IMR-90 (cell line): ENCODE measurements around the gene CCDC85B. TPM values are rescaled to one million over a fixed set of nuclear protein-coding genes. Genes with fewer than 3 reads are reported as not detected.
A peak's percentile ranks its signal among the peaks of the same experiment; 100 is the strongest.

Experiments used
- ATAC-seq: fragments of 200-7000 bp; cut with Tn5 transposase; 2 replicates; pipeline ENCODE4 v1.9.1; 2020; ENCODE audit warnings: low read depth, mild to moderate bottlenecking, moderate library complexity
- BruUV-seq: library from RNA; stranded (reverse); fragments of 400-500 nt; replicated peaks from 2 replicates; lab custom pipeline; 2021; lab: Mats Ljungman, UMichigan
- CTCF ChIA-PET: fragments of 300-600 bp; formaldehyde crosslinking; extraction: SDS; loops from one replicate; lab custom pipeline; 2021; ENCODE audit warnings: antibody characterized with exemption; lab: Yijun Ruan, JAX
- POLR2A ChIA-PET: fragments of 300-600 bp; sonication (Branson Sonifier 250); formaldehyde crosslinking; loops from one replicate; lab custom pipeline; 2022; ENCODE audit warnings: antibody characterized with exemption; ENCODE audit not compliant: unreplicated experiment; lab: Charles Lee
- DNase-seq: peaks from one replicate; pipeline ENCODE4 v3.0.0; 2013
- H2AFZ ChIP-seq: replicated peaks from 2 replicates; pipeline ENCODE3; 2013; ENCODE audit warnings: low read length, mild to moderate bottlenecking; ENCODE audit not compliant: poor library complexity
- H2AK5ac ChIP-seq: 2 replicates; pipeline ENCODE4 v1.6.1; 2013; ENCODE audit warnings: low read depth, low read length, inconsistent platforms
- H2AK9ac ChIP-seq: replicated peaks from 2 replicates; pipeline ENCODE3; 2013; ENCODE audit warnings: mild to moderate bottlenecking, low read depth, low read length, moderate library complexity; ENCODE audit not compliant: poor library complexity
- H2BK120ac ChIP-seq: 2 replicates; pipeline ENCODE4 v1.6.1; 2013; ENCODE audit warnings: low read depth, low read length, inconsistent platforms
- H2BK15ac ChIP-seq: 3 replicates; pipeline ENCODE4 v1.6.1; 2013; ENCODE audit warnings: low read depth, low read length, inconsistent platforms
- H2BK20ac ChIP-seq: 2 replicates; pipeline ENCODE4 v1.6.1; 2013; ENCODE audit warnings: low read depth, mild to moderate bottlenecking, inconsistent platforms, low read length, moderate library complexity
- H2BK5ac ChIP-seq: 2 replicates; pipeline ENCODE4 v1.6.1; 2013; ENCODE audit warnings: mild to moderate bottlenecking, low read depth, low read length, inconsistent platforms; ENCODE audit not compliant: poor library complexity, severe bottlenecking
- H3K14ac ChIP-seq: replicated peaks from 2 replicates; pipeline ENCODE4 v1.6.1; 2013; ENCODE audit warnings: low read depth, low read length, inconsistent platforms
- H3K18ac ChIP-seq: 2 replicates; pipeline ENCODE4 v1.6.1; 2013; ENCODE audit warnings: low read depth, low read length, control low read depth
- H3K23ac ChIP-seq: 2 replicates; pipeline ENCODE4 v1.6.1; 2013; ENCODE audit warnings: low read depth, low read length, inconsistent platforms
- H3K27ac ChIP-seq: 2 replicates; pipeline ENCODE4 v1.5.1; 2013; ENCODE audit warnings: mild to moderate bottlenecking, control low read depth, low read length; ENCODE audit not compliant: insufficient read depth
- H3K27me3 ChIP-seq: 2 replicates; pipeline ENCODE4 v1.6.1; 2013; ENCODE audit warnings: low read length; ENCODE audit not compliant: control insufficient read depth, insufficient read depth
- H3K36me3 ChIP-seq: 2 replicates; pipeline ENCODE4 v1.6.1; 2013; ENCODE audit warnings: low read length, mixed read lengths; ENCODE audit not compliant: control insufficient read depth, insufficient read depth
- H3K4ac ChIP-seq: 2 replicates; pipeline ENCODE4 v1.6.1; 2013; ENCODE audit warnings: low read depth, low read length, inconsistent platforms
- H3K4me1 ChIP-seq: 2 replicates; pipeline ENCODE4 v1.6.1; 2013; ENCODE audit warnings: low read length, mixed read lengths; ENCODE audit not compliant: control insufficient read depth, insufficient read depth
- H3K4me2 ChIP-seq: 2 replicates; pipeline ENCODE4 v1.6.1; 2013; ENCODE audit warnings: low read depth, mild to moderate bottlenecking, control low read depth, low read length, moderate library complexity
- H3K4me3 ChIP-seq: 2 replicates; pipeline ENCODE4 v1.5.1; 2013; ENCODE audit warnings: low read depth, mild to moderate bottlenecking, control low read depth, low read length, moderate library complexity; ENCODE audit not compliant: insufficient read depth
- H3K56ac ChIP-seq: 2 replicates; pipeline ENCODE4 v1.6.1; 2013; ENCODE audit warnings: low read length, inconsistent platforms; ENCODE audit not compliant: insufficient read depth; ENCODE audit errors: extremely low read depth
- H3K79me1 ChIP-seq, 2 experiments: 2 replicates each; pipeline ENCODE4 v1.6.1; 2013; ENCODE audit warnings: low read length in 2 of 2, inconsistent platforms in 1 of 2, low read depth in 1 of 2
- H3K9ac ChIP-seq: 2 replicates; pipeline ENCODE4 v1.6.1; 2013; ENCODE audit warnings: low read depth, low read length, control low read depth
- H3K9me1 ChIP-seq: 2 replicates; pipeline ENCODE4 v1.6.1; 2013; ENCODE audit warnings: low read length, inconsistent platforms; ENCODE audit not compliant: insufficient read depth
- H3K9me3 ChIP-seq: 2 replicates; pipeline ENCODE4 v1.6.1; 2013; ENCODE audit warnings: low read length; ENCODE audit not compliant: control insufficient read depth, insufficient read depth
- H4K20me1 ChIP-seq: 2 replicates; pipeline ENCODE4 v1.6.1; 2013; ENCODE audit warnings: low read length, inconsistent platforms; ENCODE audit not compliant: insufficient read depth
- H4K5ac ChIP-seq: 2 replicates; pipeline ENCODE4 v1.6.1; 2013; ENCODE audit warnings: mild to moderate bottlenecking, low read depth, low read length, control low read depth
- H4K8ac ChIP-seq, 2 experiments: 2 replicates each; pipeline ENCODE4 v1.6.1; 2013; ENCODE audit warnings: low read depth in 2 of 2, low read length in 2 of 2, control low read depth in 1 of 2, inconsistent platforms in 1 of 2
- H4K91ac ChIP-seq: 2 replicates; pipeline ENCODE4 v1.6.1; 2013; ENCODE audit warnings: low read depth, low read length, inconsistent platforms; ENCODE audit not compliant: insufficient read depth
- CEBPB ChIP-seq: IDR thresholded peaks from 2 replicates; pipeline ENCODE4 v1.6.1; 2012; ENCODE audit warnings: low read depth, low read length, improper control_type of control experiment
- CHD1 ChIP-seq: IDR thresholded peaks from 2 replicates; pipeline ENCODE4 v1.6.1; 2012; ENCODE audit warnings: low read depth, low read length, improper control_type of control experiment
- CTCF ChIP-seq: conservative IDR thresholded peaks from 2 replicates; pipeline ENCODE4 v1.5.1; 2012; ENCODE audit warnings: mild to moderate bottlenecking, low read depth, low read length, improper control_type of control experiment
- FOS ChIP-seq: fragments of 150-350 bp; IDR thresholded peaks from 2 replicates; pipeline ENCODE4 v1.6.1; 2016; ENCODE audit warnings: low read depth, low read length
- MAZ ChIP-seq: IDR thresholded peaks from 2 replicates; pipeline ENCODE4 v1.6.1; 2012; ENCODE audit warnings: low read depth, mild to moderate bottlenecking, low read length, improper control_type of control experiment, moderate library complexity, borderline replicate concordance
- MXI1 ChIP-seq: IDR thresholded peaks from 2 replicates; pipeline ENCODE4 v1.6.1; 2012; ENCODE audit warnings: low read depth, mild to moderate bottlenecking, low read length, moderate library complexity, borderline replicate concordance
- NFE2L2 ChIP-seq: fragments of 150-350 bp; IDR thresholded peaks from 2 replicates; pipeline ENCODE4 v1.6.1; 2016; ENCODE audit warnings: low read depth, mild to moderate bottlenecking, low read length
- POLR2A ChIP-seq: IDR thresholded peaks from 2 replicates; pipeline ENCODE4 v1.6.1; 2012; ENCODE audit warnings: mild to moderate bottlenecking, low read depth, low read length
- RCOR1 ChIP-seq: IDR thresholded peaks from 2 replicates; pipeline ENCODE4 v1.6.1; 2012; ENCODE audit warnings: mild to moderate bottlenecking, low read length, improper control_type of control experiment; ENCODE audit not compliant: insufficient replicate concordance
- RFX5 ChIP-seq: IDR thresholded peaks from 2 replicates; pipeline ENCODE4 v1.8.0; 2012; ENCODE audit warnings: low read depth, mild to moderate bottlenecking, low read length, moderate library complexity
- SMC3 ChIP-seq: fragments of 150-350 bp; IDR thresholded peaks from 2 replicates; pipeline ENCODE4 v1.6.1; 2016; ENCODE audit warnings: low read depth, mild to moderate bottlenecking, antibody characterized with exemption, low read length, moderate library complexity
- WGBS, 2 experiments: methylation state at CpG; one replicate each; pipeline versions ENCODE4 v1.1.5 to v1.1.7; 2013; ENCODE audit warnings: missing lambda C conversion rate in 2 of 2; ENCODE audit not compliant: insufficient read length in 1 of 2; ENCODE audit errors: extremely low coverage in 2 of 2; 5-methylcytosine and 5-hydroxymethylcytosine counted together
- dilution Hi-C: fragments of 300-500 bp; cut with HindIII; formaldehyde crosslinking; loops from one replicate; pipeline ENCODE4 v1.14.3; 2018; ENCODE audit warnings: low sequenced_read_pairs; ENCODE audit not compliant: unreplicated experiment
- in situ Hi-C: fragments of 300-500 bp; cut with MboI; formaldehyde crosslinking; loops from 3 replicates; pipeline ENCODE4 v1.14.3; 2019; ENCODE audit warnings: low sequenced_read_pairs, inconsistent platforms, mixed read lengths
- intact Hi-C: fragments of 100-400 bp; cut with micrococcal nuclease; formaldehyde crosslinking; loops from 2 replicates; pipeline ENCODE4 v1.10.0; 2022
- polyA plus RNA-seq, 3 experiments: library from polyadenylated mRNA; depleted of rRNA; stranded (reverse); fragments of >200 nt; gene quantifications; 2 replicates each; pipeline ENCODE4 v1.2.3, GENCODE V29; 2012; ENCODE audit warnings: low replicate concordance in 1 of 3
- total RNA-seq: library from RNA; depleted of rRNA; stranded (reverse); fragments of >200 nt; gene quantifications from 2 replicates; pipeline ENCODE4 v1.2.3, GENCODE V29; 2012
- TF ChIP-seq, protein P1 (sequence below): fragments of 150-350 bp; IDR thresholded peaks from 2 replicates; pipeline ENCODE4 v1.6.1; 2016; ENCODE audit warnings: low read depth, mild to moderate bottlenecking, low read length, moderate library complexity, borderline replicate concordance
- TF ChIP-seq, protein P2 (sequence below): fragments of 150-350 bp; IDR thresholded peaks from 2 replicates; pipeline ENCODE4 v1.6.1; 2017; ENCODE audit warnings: mild to moderate bottlenecking, antibody characterized with exemption, low read length, low read depth

The CCDC85B gene
- total and polyA plus RNA-seq, 2 of the 4 experiments (the other 2 are of a cell fraction), result 17.6 to 35.4 TPM

DNA sequence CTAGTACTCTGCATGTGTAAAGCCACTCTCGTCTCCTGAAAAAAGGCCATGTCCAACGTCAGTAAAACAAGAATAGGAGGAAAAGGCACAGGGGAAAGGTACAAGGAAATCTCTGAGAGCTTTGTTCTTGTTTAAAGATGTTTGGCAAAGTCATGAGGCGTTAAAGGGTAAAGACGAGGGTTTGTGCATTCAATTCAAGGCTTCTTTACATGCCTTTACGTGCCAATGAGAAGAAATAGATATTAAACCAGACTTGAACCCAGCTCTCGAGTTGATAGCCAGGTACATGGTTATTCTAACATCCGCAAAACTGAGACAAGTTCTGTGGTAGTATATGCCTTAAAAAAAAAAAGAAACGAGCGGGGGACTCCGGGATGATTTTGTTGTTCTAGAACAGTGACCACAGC, 31.8 kb upstream of the CCDC85B start:
- H2AK5ac ChIP-seq, result peak overlapping the region; percentile 95
- H3K4ac ChIP-seq, result peak overlapping the region; percentile 99
- H3K27me3 ChIP-seq, result no peaks in the 10 kb centered on the region
- peak overlapping the region; percentile 90 for H2AFZ ChIP-seq
- no peak for TF ChIP-seq CEBPB
- TF ChIP-seq FOS, result no peak
- no peak for TF ChIP-seq POLR2A
- TF ChIP-seq RCOR1, result no peak
- no peak for TF ChIP-seq MXI1
- no peak for TF ChIP-seq CHD1
- TF ChIP-seq, protein P1, sequence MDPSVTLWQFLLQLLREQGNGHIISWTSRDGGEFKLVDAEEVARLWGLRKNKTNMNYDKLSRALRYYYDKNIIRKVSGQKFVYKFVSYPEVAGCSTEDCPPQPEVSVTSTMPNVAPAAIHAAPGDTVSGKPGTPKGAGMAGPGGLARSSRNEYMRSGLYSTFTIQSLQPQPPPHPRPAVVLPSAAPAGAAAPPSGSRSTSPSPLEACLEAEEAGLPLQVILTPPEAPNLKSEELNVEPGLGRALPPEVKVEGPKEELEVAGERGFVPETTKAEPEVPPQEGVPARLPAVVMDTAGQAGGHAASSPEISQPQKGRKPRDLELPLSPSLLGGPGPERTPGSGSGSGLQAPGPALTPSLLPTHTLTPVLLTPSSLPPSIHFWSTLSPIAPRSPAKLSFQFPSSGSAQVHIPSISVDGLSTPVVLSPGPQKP, result no peak
- no peak for TF ChIP-seq RFX5
- no peak for TF ChIP-seq NFE2L2
- no peak for TF ChIP-seq CTCF
- TF ChIP-seq, protein P2, sequence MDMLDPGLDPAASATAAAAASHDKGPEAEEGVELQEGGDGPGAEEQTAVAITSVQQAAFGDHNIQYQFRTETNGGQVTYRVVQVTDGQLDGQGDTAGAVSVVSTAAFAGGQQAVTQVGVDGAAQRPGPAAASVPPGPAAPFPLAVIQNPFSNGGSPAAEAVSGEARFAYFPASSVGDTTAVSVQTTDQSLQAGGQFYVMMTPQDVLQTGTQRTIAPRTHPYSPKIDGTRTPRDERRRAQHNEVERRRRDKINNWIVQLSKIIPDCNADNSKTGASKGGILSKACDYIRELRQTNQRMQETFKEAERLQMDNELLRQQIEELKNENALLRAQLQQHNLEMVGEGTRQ, result no peak
- no peak for TF ChIP-seq MAZ
- TF ChIP-seq SMC3, result no peak
- H3K9me1 ChIP-seq, result peaks cover 24% of the 10 kb centered on the region
- H2BK20ac ChIP-seq, result peak overlapping the region; percentile 40
- peak overlapping the region; percentile 98 for H3K23ac ChIP-seq
- peak overlapping the region; percentile 93 for H2BK120ac ChIP-seq
- H3K36me3 ChIP-seq, result peaks cover 50% of the 10 kb centered on the region
- H4K8ac ChIP-seq, result peak overlapping the region; percentile 99
- dilution Hi-C loops (no loop called here), intact Hi-C loops (loop anchor here (1.0 kb wide), 1 partner anchor 57 kb away; no protein-coding TSS in a partner anchor), in situ Hi-C loops (no loop called here)
- peak overlapping the region; percentile 80 for H4K5ac ChIP-seq
- peak overlapping the region; percentile 97 for H3K27ac ChIP-seq
- peak overlapping the region; percentile 43 for H3K4me3 ChIP-seq
- WGBS, 2 experiments, result no CpG with 5 or more reads among the region's 10 CpGs
- peak overlapping the region; percentile 99 for H3K56ac ChIP-seq
- peak overlapping the region; percentile 93 for H2BK15ac ChIP-seq
- H3K4me1 ChIP-seq, result peaks cover 11% of the 10 kb centered on the region
- peak overlapping the region; percentile 80 for H3K18ac ChIP-seq
- ATAC-seq (no peak), DNase-seq (no peak)
- peak overlapping the region; percentile 97 for H4K91ac ChIP-seq
- H3K4me2 ChIP-seq, result peak overlapping the region; percentile 84
- peak overlapping the region; percentile 89 for H2BK5ac ChIP-seq
- H3K14ac ChIP-seq, result peak overlapping the region; percentile 99
- H3K79me1 ChIP-seq, result peaks cover 17 to 70% of the 10 kb centered on the region in 2 experiments
- H4K20me1 ChIP-seq, result peaks cover 46% of the 10 kb centered on the region
- ChIA-PET POLR2A (interaction anchor here (0.6 to 1.3 kb wide), 10 partner anchors 8 to 560 kb away, joined by 3 to 5 read pairs (median 3); partner anchors contain the start of gene PCNX3), CTCF (interaction anchor here (0.8 to 2.1 kb wide), 3 partner anchors 26 to 41 kb away, joined by 3 to 14 read pairs (median 3); partner anchors contain the start of gene FIBP)
- BruUV-seq, result no TSS peak
- peak overlapping the region; percentile 98 for H2AK9ac ChIP-seq
- no peaks in the 10 kb centered on the region for H3K9me3 ChIP-seq
- H3K9ac ChIP-seq, result peak overlapping the region; percentile 93
